C1 segment of cervical spinal cord (tissue), 14 donors: ENCODE data around the gene MYO7A.

Experiments
- DNase-seq, 14 donors: peaks; one replicate each; lab custom pipeline; 2025; lab: John Stamatoyannopoulos, UW

Gene MYO7A

GRCh38 chr11:77111277-77111676 is 16.8 kb upstream of the MYO7A start:
- DNase-seq, result no peak

GRCh38 chr11:77111946-77112345 is 16.1 kb upstream of the MYO7A start:
- no peak for DNase-seq

- DNase-seq, result no peak
Measured at GRCh38 chr11:77112641-77113381, 15.2 kb upstream of the MYO7A start.

GRCh38 chr11:77113382-77114088 is 14.5 kb upstream of the MYO7A start:
- DNase-seq, result no peak

- DNase-seq, result no peak
Measured at GRCh38 chr11:77114089-77114463, 14.0 kb upstream of the MYO7A start.

GRCh38 chr11:77115181-77115611 is 12.8 kb upstream of the MYO7A start:
- DNase-seq, result no peak

- no peak for DNase-seq
Measured at GRCh38 chr11:77115956-77116355, 12.1 kb upstream of the MYO7A start.

- DNase-seq, result no peak
Measured at GRCh38 chr11:77117492-77117891, 10.6 kb upstream of the MYO7A start.

GRCh38 chr11:77118086-77118485 is 10.0 kb upstream of the MYO7A start:
- no peak for DNase-seq

- no peak for DNase-seq
Measured at GRCh38 chr11:77118971-77119370, 9.1 kb upstream of the MYO7A start.

GRCh38 chr11:77119531-77119936 is 8.5 kb upstream of the MYO7A start:
- DNase-seq, result no peak

- DNase-seq, result no peak
Measured at GRCh38 chr11:77120571-77120970, 7.5 kb upstream of the MYO7A start.

- DNase-seq, result no peak
Measured at GRCh38 chr11:77121096-77121640, 6.9 kb upstream of the MYO7A start.

GRCh38 chr11:77121876-77122575 is 6.0 kb upstream of the MYO7A start:
- no peak for DNase-seq

- no peak for DNase-seq
Measured at GRCh38 chr11:77122576-77123212, 5.4 kb upstream of the MYO7A start.

- no peak for DNase-seq
Measured at GRCh38 chr11:77123591-77123990, 4.5 kb upstream of the MYO7A start.

GRCh38 chr11:77124041-77124440 is 4.0 kb upstream of the MYO7A start:
- DNase-seq, result no peak

- DNase-seq, result no peak
Measured at GRCh38 chr11:77124488-77124887, 3.6 kb upstream of the MYO7A start.

- DNase-seq, result no peak
Measured at GRCh38 chr11:77125191-77125590, 2.9 kb upstream of the MYO7A start.

GRCh38 chr11:77125695-77126094 is 2.4 kb upstream of the MYO7A start:
- DNase-seq, result no peak

GRCh38 chr11:77126156-77126775 is 1.8 kb upstream of the MYO7A start:
- no peak for DNase-seq
